ENCODE data around the gene ACP4.

DNA sequence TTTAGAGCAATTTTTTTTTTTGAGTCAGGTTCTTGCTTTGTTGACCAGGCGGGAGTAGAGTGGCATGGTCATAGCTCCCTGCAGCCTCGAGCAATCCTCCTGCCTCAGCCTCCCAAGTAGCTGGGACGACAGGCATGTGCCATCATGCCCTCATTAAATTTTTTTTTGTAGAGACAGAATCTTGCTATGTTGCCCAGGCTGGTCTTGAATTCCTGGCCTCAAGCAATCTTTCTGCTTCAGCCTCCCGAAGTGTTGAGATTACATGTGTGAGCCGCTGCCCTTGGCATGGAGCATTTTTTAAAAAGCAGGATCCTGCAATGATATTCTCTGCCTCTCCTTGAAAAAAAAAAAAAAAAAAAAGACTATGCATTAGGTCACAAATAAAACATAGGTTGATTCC is 14.1 kb upstream of the ACP4 start:
- TF ChIP-seq, protein P1, sequence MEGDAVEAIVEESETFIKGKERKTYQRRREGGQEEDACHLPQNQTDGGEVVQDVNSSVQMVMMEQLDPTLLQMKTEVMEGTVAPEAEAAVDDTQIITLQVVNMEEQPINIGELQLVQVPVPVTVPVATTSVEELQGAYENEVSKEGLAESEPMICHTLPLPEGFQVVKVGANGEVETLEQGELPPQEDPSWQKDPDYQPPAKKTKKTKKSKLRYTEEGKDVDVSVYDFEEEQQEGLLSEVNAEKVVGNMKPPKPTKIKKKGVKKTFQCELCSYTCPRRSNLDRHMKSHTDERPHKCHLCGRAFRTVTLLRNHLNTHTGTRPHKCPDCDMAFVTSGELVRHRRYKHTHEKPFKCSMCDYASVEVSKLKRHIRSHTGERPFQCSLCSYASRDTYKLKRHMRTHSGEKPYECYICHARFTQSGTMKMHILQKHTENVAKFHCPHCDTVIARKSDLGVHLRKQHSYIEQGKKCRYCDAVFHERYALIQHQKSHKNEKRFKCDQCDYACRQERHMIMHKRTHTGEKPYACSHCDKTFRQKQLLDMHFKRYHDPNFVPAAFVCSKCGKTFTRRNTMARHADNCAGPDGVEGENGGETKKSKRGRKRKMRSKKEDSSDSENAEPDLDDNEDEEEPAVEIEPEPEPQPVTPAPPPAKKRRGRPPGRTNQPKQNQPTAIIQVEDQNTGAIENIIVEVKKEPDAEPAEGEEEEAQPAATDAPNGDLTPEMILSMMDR (optimal IDR thresholded peaks at IDR 0.05 in 1 of 3, IDR thresholded peaks at IDR 0.05 in 1 of 3, conservative IDR thresholded peaks at IDR 0.05 in 1 of 3; ENCODE audit: extremely low read depth in 1 of 3, insufficient read depth in 2 of 3, low read length in 3 of 3), result no peak
- TF ChIP-seq EZH2 (IDR thresholded peaks at IDR 0.05; ENCODE audit: low read length), result no peak

All from keratinocyte (primary cell).